IMR-90 (cell line): Measurements from ENCODE around the gene LGALS3. TPM values are rescaled to one million over a fixed set of nuclear protein-coding genes. Genes with fewer than 3 reads are reported as not detected.

Source experiments
- ATAC-seq: fragments of 200-7000 bp; cut with Tn5 transposase; 2 replicates; pipeline ENCODE4 v1.9.1; 2020; ENCODE audit warnings: low read depth, mild to moderate bottlenecking, moderate library complexity
- BruUV-seq: library from RNA; stranded (reverse); fragments of 400-500 nt; replicated peaks from 2 replicates; lab custom pipeline; 2021; lab: Mats Ljungman, UMichigan
- CTCF ChIA-PET: fragments of 300-600 bp; formaldehyde crosslinking; extraction: SDS; loops from one replicate; lab custom pipeline; 2021; ENCODE audit warnings: antibody characterized with exemption; lab: Yijun Ruan, JAX
- POLR2A ChIA-PET: fragments of 300-600 bp; sonication (Branson Sonifier 250); formaldehyde crosslinking; loops from one replicate; lab custom pipeline; 2022; ENCODE audit warnings: antibody characterized with exemption; ENCODE audit not compliant: unreplicated experiment; lab: Charles Lee
- DNase-seq: peaks from one replicate; pipeline ENCODE4 v3.0.0; 2013
- H2AFZ ChIP-seq: replicated peaks from 2 replicates; pipeline ENCODE3; 2013; ENCODE audit warnings: low read length, mild to moderate bottlenecking; ENCODE audit not compliant: poor library complexity
- H2AK5ac ChIP-seq: 2 replicates; pipeline ENCODE4 v1.6.1; 2013; ENCODE audit warnings: low read depth, low read length, inconsistent platforms
- H2AK9ac ChIP-seq: replicated peaks from 2 replicates; pipeline ENCODE3; 2013; ENCODE audit warnings: mild to moderate bottlenecking, low read depth, low read length, moderate library complexity; ENCODE audit not compliant: poor library complexity
- H2BK120ac ChIP-seq: 2 replicates; pipeline ENCODE4 v1.6.1; 2013; ENCODE audit warnings: low read depth, low read length, inconsistent platforms
- H2BK15ac ChIP-seq: 3 replicates; pipeline ENCODE4 v1.6.1; 2013; ENCODE audit warnings: low read depth, low read length, inconsistent platforms
- H2BK20ac ChIP-seq: 2 replicates; pipeline ENCODE4 v1.6.1; 2013; ENCODE audit warnings: low read depth, mild to moderate bottlenecking, inconsistent platforms, low read length, moderate library complexity
- H2BK5ac ChIP-seq: 2 replicates; pipeline ENCODE4 v1.6.1; 2013; ENCODE audit warnings: mild to moderate bottlenecking, low read depth, low read length, inconsistent platforms; ENCODE audit not compliant: poor library complexity, severe bottlenecking
- H3K14ac ChIP-seq: replicated peaks from 2 replicates; pipeline ENCODE4 v1.6.1; 2013; ENCODE audit warnings: low read depth, low read length, inconsistent platforms
- H3K18ac ChIP-seq: 2 replicates; pipeline ENCODE4 v1.6.1; 2013; ENCODE audit warnings: low read depth, low read length, control low read depth
- H3K23ac ChIP-seq: 2 replicates; pipeline ENCODE4 v1.6.1; 2013; ENCODE audit warnings: low read depth, low read length, inconsistent platforms
- H3K27ac ChIP-seq: 2 replicates; pipeline ENCODE4 v1.5.1; 2013; ENCODE audit warnings: mild to moderate bottlenecking, control low read depth, low read length; ENCODE audit not compliant: insufficient read depth
- H3K27me3 ChIP-seq: 2 replicates; pipeline ENCODE4 v1.6.1; 2013; ENCODE audit warnings: low read length; ENCODE audit not compliant: control insufficient read depth, insufficient read depth
- H3K36me3 ChIP-seq: 2 replicates; pipeline ENCODE4 v1.6.1; 2013; ENCODE audit warnings: low read length, mixed read lengths; ENCODE audit not compliant: control insufficient read depth, insufficient read depth
- H3K4ac ChIP-seq: 2 replicates; pipeline ENCODE4 v1.6.1; 2013; ENCODE audit warnings: low read depth, low read length, inconsistent platforms
- H3K4me1 ChIP-seq: 2 replicates; pipeline ENCODE4 v1.6.1; 2013; ENCODE audit warnings: low read length, mixed read lengths; ENCODE audit not compliant: control insufficient read depth, insufficient read depth
- H3K4me2 ChIP-seq: 2 replicates; pipeline ENCODE4 v1.6.1; 2013; ENCODE audit warnings: low read depth, mild to moderate bottlenecking, control low read depth, low read length, moderate library complexity
- H3K4me3 ChIP-seq: 2 replicates; pipeline ENCODE4 v1.5.1; 2013; ENCODE audit warnings: low read depth, mild to moderate bottlenecking, control low read depth, low read length, moderate library complexity; ENCODE audit not compliant: insufficient read depth
- H3K56ac ChIP-seq: 2 replicates; pipeline ENCODE4 v1.6.1; 2013; ENCODE audit warnings: low read length, inconsistent platforms; ENCODE audit not compliant: insufficient read depth; ENCODE audit errors: extremely low read depth
- H3K79me1 ChIP-seq, 2 experiments: 2 replicates each; pipeline ENCODE4 v1.6.1; 2013; ENCODE audit warnings: low read length in 2 of 2, inconsistent platforms in 1 of 2, low read depth in 1 of 2
- H3K9ac ChIP-seq: 2 replicates; pipeline ENCODE4 v1.6.1; 2013; ENCODE audit warnings: low read depth, low read length, control low read depth
- H3K9me1 ChIP-seq: 2 replicates; pipeline ENCODE4 v1.6.1; 2013; ENCODE audit warnings: low read length, inconsistent platforms; ENCODE audit not compliant: insufficient read depth
- H3K9me3 ChIP-seq: 2 replicates; pipeline ENCODE4 v1.6.1; 2013; ENCODE audit warnings: low read length; ENCODE audit not compliant: control insufficient read depth, insufficient read depth
- H4K20me1 ChIP-seq: 2 replicates; pipeline ENCODE4 v1.6.1; 2013; ENCODE audit warnings: low read length, inconsistent platforms; ENCODE audit not compliant: insufficient read depth
- H4K5ac ChIP-seq: 2 replicates; pipeline ENCODE4 v1.6.1; 2013; ENCODE audit warnings: mild to moderate bottlenecking, low read depth, low read length, control low read depth
- H4K8ac ChIP-seq, 2 experiments: 2 replicates each; pipeline ENCODE4 v1.6.1; 2013; ENCODE audit warnings: low read depth in 2 of 2, low read length in 2 of 2, control low read depth in 1 of 2, inconsistent platforms in 1 of 2
- H4K91ac ChIP-seq: 2 replicates; pipeline ENCODE4 v1.6.1; 2013; ENCODE audit warnings: low read depth, low read length, inconsistent platforms; ENCODE audit not compliant: insufficient read depth
- BHLHE40 ChIP-seq: fragments of 150-350 bp; IDR thresholded peaks from 2 replicates; pipeline ENCODE4 v1.6.1; 2016; ENCODE audit warnings: mild to moderate bottlenecking, low read depth, low read length
- CEBPB ChIP-seq: IDR thresholded peaks from 2 replicates; pipeline ENCODE4 v1.6.1; 2012; ENCODE audit warnings: low read depth, low read length, improper control_type of control experiment
- CTCF ChIP-seq: conservative IDR thresholded peaks from 2 replicates; pipeline ENCODE4 v1.5.1; 2012; ENCODE audit warnings: mild to moderate bottlenecking, low read depth, low read length, improper control_type of control experiment
- FOS ChIP-seq: fragments of 150-350 bp; IDR thresholded peaks from 2 replicates; pipeline ENCODE4 v1.6.1; 2016; ENCODE audit warnings: low read depth, low read length
- POLR2A ChIP-seq: IDR thresholded peaks from 2 replicates; pipeline ENCODE4 v1.6.1; 2012; ENCODE audit warnings: mild to moderate bottlenecking, low read depth, low read length
- SMC3 ChIP-seq: fragments of 150-350 bp; IDR thresholded peaks from 2 replicates; pipeline ENCODE4 v1.6.1; 2016; ENCODE audit warnings: low read depth, mild to moderate bottlenecking, antibody characterized with exemption, low read length, moderate library complexity
- WGBS, 2 experiments: methylation state at CpG; one replicate each; pipeline versions ENCODE4 v1.1.5 to v1.1.7; 2013; ENCODE audit warnings: missing lambda C conversion rate in 2 of 2; ENCODE audit not compliant: insufficient read length in 1 of 2; ENCODE audit errors: extremely low coverage in 2 of 2; 5-methylcytosine and 5-hydroxymethylcytosine counted together
- dilution Hi-C: fragments of 300-500 bp; cut with HindIII; formaldehyde crosslinking; loops from one replicate; pipeline ENCODE4 v1.14.3; 2018; ENCODE audit warnings: low sequenced_read_pairs; ENCODE audit not compliant: unreplicated experiment
- in situ Hi-C: fragments of 300-500 bp; cut with MboI; formaldehyde crosslinking; loops from 3 replicates; pipeline ENCODE4 v1.14.3; 2019; ENCODE audit warnings: low sequenced_read_pairs, inconsistent platforms, mixed read lengths
- intact Hi-C: fragments of 100-400 bp; cut with micrococcal nuclease; formaldehyde crosslinking; loops from 2 replicates; pipeline ENCODE4 v1.10.0; 2022
- polyA plus RNA-seq, 3 experiments: library from polyadenylated mRNA; depleted of rRNA; stranded (reverse); fragments of >200 nt; gene quantifications; 2 replicates each; pipeline ENCODE4 v1.2.3, GENCODE V29; 2012; ENCODE audit warnings: low replicate concordance in 1 of 3
- total RNA-seq: library from RNA; depleted of rRNA; stranded (reverse); fragments of >200 nt; gene quantifications from 2 replicates; pipeline ENCODE4 v1.2.3, GENCODE V29; 2012

The LGALS3 gene
- total and polyA plus RNA-seq, 2 of the 4 experiments (the other 2 are of a cell fraction) = 84.4 to 171 TPM

GRCh38 chr14:55139696-55140509 lies 10.9 kb downstream of the LGALS3 start:
- peaks cover 39 to 69% of the 10 kb centered on the region in 2 experiments for H3K79me1 ChIP-seq
- H3K4ac ChIP-seq = no peak overlapping the region
- peaks cover 14% of the 10 kb centered on the region for H3K9me1 ChIP-seq
- no peak overlapping the region for H2AK9ac ChIP-seq
- no peaks in the 10 kb centered on the region for H3K9me3 ChIP-seq
- ChIA-PET POLR2A (no interaction called here), CTCF (no interaction called here)
- H3K4me1 ChIP-seq = peaks cover 7% of the 10 kb centered on the region
- H2BK5ac ChIP-seq = no peak overlapping the region
- no peak overlapping the region for H4K8ac ChIP-seq
- H4K5ac ChIP-seq = no peak overlapping the region
- no peak overlapping the region for H3K56ac ChIP-seq
- H2BK20ac ChIP-seq = no peak overlapping the region
- no peak overlapping the region for H3K14ac ChIP-seq
- H3K27ac ChIP-seq = no peak overlapping the region
- no peak overlapping the region for H3K18ac ChIP-seq
- no TSS peak for BruUV-seq
- H3K4me3 ChIP-seq = no peak overlapping the region
- no peak overlapping the region for H3K9ac ChIP-seq
- DNase-seq (no peak), ATAC-seq (no peak)
- no CpG with 5 or more reads among the region's 4 CpGs for WGBS, 2 experiments
- H3K36me3 ChIP-seq = peaks cover 36% of the 10 kb centered on the region
- no peak overlapping the region for H2AK5ac ChIP-seq
- dilution Hi-C loops (no loop called here), in situ Hi-C loops (no loop called here), intact Hi-C loops (no loop called here)
- H3K23ac ChIP-seq = no peak overlapping the region
- no peak for TF ChIP-seq BHLHE40
- TF ChIP-seq POLR2A = no peak
- TF ChIP-seq FOS = no peak
- no peak for TF ChIP-seq CTCF
- no peak for TF ChIP-seq CEBPB
- no peak for TF ChIP-seq SMC3
- H2BK120ac ChIP-seq = no peak overlapping the region
- no peak overlapping the region for H2BK15ac ChIP-seq
- no peak overlapping the region for H2AFZ ChIP-seq
- no peak overlapping the region for H4K91ac ChIP-seq
- H4K20me1 ChIP-seq = peaks cover 30% of the 10 kb centered on the region
- H3K4me2 ChIP-seq = no peak overlapping the region
- no peaks in the 10 kb centered on the region for H3K27me3 ChIP-seq
